Activated CD8-positive, alpha-beta T cell treated with anti-CD3 and anti-CD28 coated beads for 36 hours (primary cell): ENCODE measurements around the gene GDF7. TPM values are rescaled to one million over a fixed set of nuclear protein-coding genes. Genes with fewer than 3 reads are reported as not detected.

Experiments used
- ATAC-seq: fragments of 200-7000 bp; cut with Tn5 transposase; one replicate; pipeline ENCODE4 v1.10.0; 2021; ENCODE audit warnings: mild to moderate bottlenecking, moderate library complexity
- CTCF ChIA-PET: fragments of 350-600 bp; sonication (Branson Sonifier 250); formaldehyde crosslinking; loops from one replicate; lab custom pipeline; 2021; ENCODE audit warnings: antibody characterized with exemption; lab: Charles Lee
- POLR2A ChIA-PET: fragments of 350-600 bp; sonication (Branson Sonifier 250); formaldehyde crosslinking; loops from one replicate; lab custom pipeline; 2021; ENCODE audit warnings: antibody characterized with exemption; lab: Charles Lee
- DNase-seq: peaks from one replicate; pipeline ENCODE4 v3.0.0-alpha.2; 2020
- H3K27ac Mint-ChIP-seq: one replicate; pipeline ENCODE4 v1.8.0; 2021; ENCODE audit warnings: mild to moderate bottlenecking, mixed read lengths
- H3K27me3 Mint-ChIP-seq: one replicate; pipeline ENCODE4 v1.8.0; 2021; ENCODE audit warnings: mixed read lengths
- H3K36me3 Mint-ChIP-seq: one replicate; pipeline ENCODE4 v1.8.0; 2021; ENCODE audit warnings: low read depth, mixed read lengths
- H3K4me1 Mint-ChIP-seq: one replicate; pipeline ENCODE4 v1.8.0; 2021; ENCODE audit warnings: low read depth, mixed read lengths
- H3K4me3 Mint-ChIP-seq: one replicate; pipeline ENCODE4 v1.8.0; 2021; ENCODE audit warnings: mild to moderate bottlenecking, moderate library complexity, mixed read lengths
- H3K9me3 Mint-ChIP-seq: one replicate; pipeline ENCODE4 v1.8.0; 2021; ENCODE audit warnings: mixed read lengths
- intact Hi-C: fragments of 100-400 bp; cut with micrococcal nuclease; formaldehyde crosslinking; loops from one replicate; pipeline ENCODE4 v1.10.0; 2022
- total RNA-seq, 2 experiments: library from RNA; stranded (reverse); gene quantifications; one replicate each; pipeline ENCODE4 v1.2.3, GENCODE V29; 2021
- TF ChIP-seq, protein P1 (sequence below): fragments of 200-600 bp; IDR thresholded peaks from one replicate; pipeline ENCODE4 v1.8.0; 2022; ENCODE audit warnings: antibody characterized with exemption, mild to moderate bottlenecking

GDF7 gene
- total RNA-seq, 2 experiments from 2014 or later = not detected

GRCh38 chr2:20656561-20656960 lies 10.4 kb upstream of the GDF7 start:
- intact Hi-C loops = no loop called here
- no peaks in the 10 kb centered on the region for H3K9me3 Mint-ChIP-seq
- CTCF ChIA-PET = interaction anchor here (0.7 to 3.9 kb wide), 5 partner anchors 13 to 306 kb away, joined by 3 to 23 read pairs (median 4); no protein-coding TSS in a partner anchor
- DNase-seq (no peak), ATAC-seq (no peak)
- H3K27me3 Mint-ChIP-seq = peaks cover 14% of the 10 kb centered on the region
- POLR2A ChIA-PET = interaction anchor here (1.4 kb wide), 1 partner anchor 14 kb away, joined by 3 read pairs; no protein-coding TSS in a partner anchor
- H3K4me1 Mint-ChIP-seq = no peaks in the 10 kb centered on the region
- TF ChIP-seq, protein P1, sequence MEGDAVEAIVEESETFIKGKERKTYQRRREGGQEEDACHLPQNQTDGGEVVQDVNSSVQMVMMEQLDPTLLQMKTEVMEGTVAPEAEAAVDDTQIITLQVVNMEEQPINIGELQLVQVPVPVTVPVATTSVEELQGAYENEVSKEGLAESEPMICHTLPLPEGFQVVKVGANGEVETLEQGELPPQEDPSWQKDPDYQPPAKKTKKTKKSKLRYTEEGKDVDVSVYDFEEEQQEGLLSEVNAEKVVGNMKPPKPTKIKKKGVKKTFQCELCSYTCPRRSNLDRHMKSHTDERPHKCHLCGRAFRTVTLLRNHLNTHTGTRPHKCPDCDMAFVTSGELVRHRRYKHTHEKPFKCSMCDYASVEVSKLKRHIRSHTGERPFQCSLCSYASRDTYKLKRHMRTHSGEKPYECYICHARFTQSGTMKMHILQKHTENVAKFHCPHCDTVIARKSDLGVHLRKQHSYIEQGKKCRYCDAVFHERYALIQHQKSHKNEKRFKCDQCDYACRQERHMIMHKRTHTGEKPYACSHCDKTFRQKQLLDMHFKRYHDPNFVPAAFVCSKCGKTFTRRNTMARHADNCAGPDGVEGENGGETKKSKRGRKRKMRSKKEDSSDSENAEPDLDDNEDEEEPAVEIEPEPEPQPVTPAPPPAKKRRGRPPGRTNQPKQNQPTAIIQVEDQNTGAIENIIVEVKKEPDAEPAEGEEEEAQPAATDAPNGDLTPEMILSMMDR = no peak
- no peaks in the 10 kb centered on the region for H3K36me3 Mint-ChIP-seq
- H3K4me3 Mint-ChIP-seq = no peak overlapping the region
- H3K27ac Mint-ChIP-seq = no peak overlapping the region

DNA sequence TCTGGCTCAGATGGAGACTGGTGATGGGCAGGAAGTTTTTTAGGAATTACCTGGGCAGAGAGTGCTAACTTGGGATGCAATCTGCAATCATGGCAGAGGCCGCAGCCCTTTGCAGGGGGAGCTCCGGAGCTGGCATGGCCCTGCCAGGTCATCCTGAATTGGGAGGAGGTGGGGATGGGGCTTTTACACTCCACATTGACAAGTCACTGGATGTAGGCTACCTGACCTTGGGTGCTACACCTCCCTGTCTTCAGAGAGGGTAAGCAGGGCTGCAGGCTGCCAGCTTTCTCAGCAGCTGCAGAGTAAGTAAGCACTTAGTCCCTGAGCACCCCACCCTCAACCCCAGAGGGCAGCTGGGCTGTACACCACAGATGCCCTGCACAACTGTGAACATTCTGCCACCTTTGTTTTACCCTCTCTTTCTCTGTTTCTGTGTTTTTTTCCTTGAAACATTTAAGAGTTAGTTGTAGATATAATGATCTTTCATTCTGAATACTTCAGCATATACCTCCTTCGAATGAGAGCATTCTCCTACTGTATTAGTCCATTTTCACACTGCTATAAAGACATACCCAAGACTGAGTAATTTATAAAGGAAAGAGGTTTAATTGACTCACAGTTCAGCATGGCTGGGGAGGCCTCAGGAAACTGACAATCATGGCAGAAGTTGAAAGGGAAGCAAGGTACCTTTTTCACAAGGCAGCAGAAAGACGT lies 9.3 kb upstream of the GDF7 start:
- Mint-ChIP-seq H3K4me1 (no peaks in the 10 kb centered on the region), H3K9me3 (no peaks in the 10 kb centered on the region), H3K36me3 (no peaks in the 10 kb centered on the region), H3K27me3 (peaks cover 24% of the 10 kb centered on the region), H3K27ac (no peak overlapping the region), H3K4me3 (no peak overlapping the region)
- ChIA-PET POLR2A (interaction anchor here (1.4 kb wide), 1 partner anchor 15 kb away, joined by 3 read pairs; no protein-coding TSS in a partner anchor), CTCF (interaction anchor here (1.7 to 3.9 kb wide), 3 partner anchors 14 to 305 kb away, joined by 4 to 23 read pairs (median 11); no protein-coding TSS in a partner anchor)
- DNase-seq = no peak
- no peak for ATAC-seq
- intact Hi-C loops = no loop called here
- TF ChIP-seq, protein P1 = no peak

- Mint-ChIP-seq H3K4me1 (peaks cover 6% of the 10 kb centered on the region), H3K9me3 (no peaks in the 10 kb centered on the region), H3K4me3 (no peak overlapping the region), H3K27me3 (peaks cover 46% of the 10 kb centered on the region), H3K27ac (no peak overlapping the region), H3K36me3 (no peaks in the 10 kb centered on the region)
- no peak for ATAC-seq
- TF ChIP-seq, protein P1 = no peak
- intact Hi-C loops = loop anchor here (1.0 kb wide), 1 partner anchor 303 kb away; no protein-coding TSS in a partner anchor
- ChIA-PET CTCF (interaction anchor here (0.6 to 6.6 kb wide), 37 partner anchors 9 to 457 kb away, joined by 3 to 186 read pairs (median 5); partner anchors contain the start of genes HS1BP3, LDAH and RHOB), POLR2A (interaction anchor here (0.9 to 1.0 kb wide), 3 partner anchors 10 to 161 kb away, joined by 3 to 4 read pairs (median 3); partner anchors contain the start of gene HS1BP3)
- no peak for DNase-seq
These were observed 6.2 kb upstream of the GDF7 start for GRCh38 chr2:20660506-20661420.

DNA sequence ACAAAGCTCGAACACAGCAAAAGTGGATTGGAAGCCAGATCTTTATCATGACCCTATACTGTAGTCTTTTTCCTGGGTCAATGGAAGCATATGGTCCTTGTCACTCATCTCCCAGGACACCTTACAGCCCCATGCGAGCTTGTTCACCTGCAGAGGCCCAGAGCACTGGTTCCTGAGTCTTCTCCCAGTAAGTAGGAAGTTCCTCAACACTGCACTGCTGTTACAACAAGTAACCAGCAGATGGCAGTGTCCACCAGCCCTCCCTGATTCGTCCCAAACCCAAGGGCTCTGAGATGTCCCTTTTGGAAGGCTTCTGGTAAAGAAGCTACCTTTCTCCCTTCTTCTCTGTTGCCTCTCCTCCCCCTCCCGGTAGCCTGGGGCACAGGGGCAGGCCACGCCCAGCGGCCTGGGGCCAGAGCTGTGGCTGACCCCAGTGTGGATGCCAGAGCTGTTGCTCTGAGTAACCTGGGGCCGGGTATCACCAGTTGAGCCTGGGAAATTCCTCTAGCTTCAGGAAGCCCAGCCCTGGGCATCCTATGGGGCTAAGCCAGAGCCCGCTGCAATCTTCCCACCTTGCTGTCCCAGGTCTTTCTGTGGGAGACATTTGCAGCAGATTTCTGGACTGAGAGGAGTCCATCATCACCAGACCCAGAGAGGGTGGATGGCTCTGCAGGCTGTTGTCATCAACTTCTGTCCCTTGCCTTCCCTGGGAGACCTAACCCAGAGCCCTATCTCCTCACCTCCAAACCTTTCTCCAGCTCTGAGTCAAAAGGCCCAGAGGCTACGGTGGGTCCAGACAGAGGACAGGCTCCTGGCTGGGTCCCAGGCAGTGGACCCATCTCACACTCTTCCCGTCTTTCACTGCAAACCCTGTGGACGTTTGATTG lies 5.3 kb upstream of the GDF7 start:
- H3K27ac Mint-ChIP-seq = no peak overlapping the region
- peak; percentile 72 for DNase-seq
- ChIA-PET CTCF (interaction anchor here (0.6 to 6.6 kb wide), 49 partner anchors 10 to 456 kb away, joined by 3 to 186 read pairs (median 4); partner anchors contain the start of genes HS1BP3, LDAH and RHOB), POLR2A (interaction anchor here (0.9 to 1.0 kb wide), 3 partner anchors 10 to 160 kb away, joined by 3 to 4 read pairs (median 3); partner anchors contain the start of gene HS1BP3)
- no peaks in the 10 kb centered on the region for H3K36me3 Mint-ChIP-seq
- H3K27me3 Mint-ChIP-seq = peaks cover 50% of the 10 kb centered on the region
- H3K4me1 Mint-ChIP-seq = peaks cover 11% of the 10 kb centered on the region
- no peak overlapping the region for H3K4me3 Mint-ChIP-seq
- intact Hi-C loops = loop anchor here (1.0 kb wide), 1 partner anchor 302 kb away; no protein-coding TSS in a partner anchor
- ATAC-seq = peak; percentile 86
- TF ChIP-seq, protein P1 = peak; percentile 93
- no peaks in the 10 kb centered on the region for H3K9me3 Mint-ChIP-seq
